ENCODE data around the gene ACAP2.

The ACAP2 gene

DNA sequence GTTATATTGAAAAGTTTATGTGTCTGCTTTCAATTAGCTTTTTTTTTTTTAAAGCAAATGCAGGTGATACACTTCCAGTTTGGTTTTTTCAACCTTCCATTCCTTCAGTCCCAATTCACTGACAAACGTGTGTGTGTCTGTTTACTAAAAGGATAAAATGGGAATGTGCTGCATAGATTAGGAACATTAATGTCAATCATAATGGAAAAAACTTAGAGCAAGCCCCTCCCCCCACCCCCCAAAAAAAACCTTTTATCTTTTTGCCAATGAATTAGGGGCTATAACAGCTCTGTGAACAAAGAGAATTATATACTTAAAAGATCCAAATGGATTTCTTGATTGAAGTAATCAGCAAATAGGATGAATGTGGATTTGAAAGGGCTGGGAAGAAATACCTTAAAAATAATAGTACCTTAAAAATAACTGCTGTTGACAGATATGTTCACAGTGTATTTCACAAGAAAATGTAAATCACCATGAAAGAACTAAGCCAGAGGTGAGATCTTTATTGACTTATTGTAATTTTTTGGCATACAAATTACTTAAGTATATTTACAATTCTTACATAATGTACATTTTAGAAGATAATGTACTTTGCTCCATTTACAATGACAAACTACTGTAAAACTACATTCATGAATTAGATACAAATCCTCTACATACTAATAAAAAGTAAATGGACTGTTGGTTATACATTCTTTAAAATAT, 168.4 kb downstream of the ACAP2 start:
- H3K9ac ChIP-seq = no peak overlapping the region
- no peak for TF ChIP-seq CTCF (IDR thresholded peaks at IDR 0.05)
- H3K9me3 ChIP-seq (ENCODE audit: control insufficient read depth, low read length) = no peaks in the 10 kb centered on the region
- H3K4me1 ChIP-seq = peaks cover 9% of the 10 kb centered on the region
- no peak overlapping the region for H3K4me2 ChIP-seq (ENCODE audit: low read length)
- H3K79me2 ChIP-seq = peaks cover 6% of the 10 kb centered on the region
- H2AFZ ChIP-seq = no peak overlapping the region
- H3K27me3 ChIP-seq (ENCODE audit: control insufficient read depth, insufficient read depth, low read length) = no peaks in the 10 kb centered on the region
- no peak overlapping the region for H3K27ac ChIP-seq
- H3K36me3 ChIP-seq (ENCODE audit: control insufficient read depth, insufficient read depth, low read length) = no peaks in the 10 kb centered on the region
- no peak overlapping the region for H3K4me3 ChIP-seq (ENCODE audit: low read depth, low read length)

GRCh38 chr3:195271410-195272243, 171.2 kb downstream of the ACAP2 start:
- Histone ChIP-seq H3K27ac (peak overlapping the region; percentile 67), H3K27me3 (ENCODE audit: control insufficient read depth, insufficient read depth, low read length) (no peaks in the 10 kb centered on the region), H3K79me2 (peaks cover 16% of the 10 kb centered on the region), H3K9ac (no peak overlapping the region), H3K4me3 (ENCODE audit: low read depth, low read length) (peak overlapping the region; percentile 63), H2AFZ (peak overlapping the region; percentile 98), H3K9me3 (ENCODE audit: control insufficient read depth, low read length) (no peaks in the 10 kb centered on the region), H3K36me3 (ENCODE audit: control insufficient read depth, insufficient read depth, low read length) (no peaks in the 10 kb centered on the region), H3K4me2 (ENCODE audit: low read length) (peak overlapping the region; percentile 90), H3K4me1 (peaks cover 9% of the 10 kb centered on the region)
- TF ChIP-seq CTCF (IDR thresholded peaks at IDR 0.05) = peak; percentile 96

DNA sequence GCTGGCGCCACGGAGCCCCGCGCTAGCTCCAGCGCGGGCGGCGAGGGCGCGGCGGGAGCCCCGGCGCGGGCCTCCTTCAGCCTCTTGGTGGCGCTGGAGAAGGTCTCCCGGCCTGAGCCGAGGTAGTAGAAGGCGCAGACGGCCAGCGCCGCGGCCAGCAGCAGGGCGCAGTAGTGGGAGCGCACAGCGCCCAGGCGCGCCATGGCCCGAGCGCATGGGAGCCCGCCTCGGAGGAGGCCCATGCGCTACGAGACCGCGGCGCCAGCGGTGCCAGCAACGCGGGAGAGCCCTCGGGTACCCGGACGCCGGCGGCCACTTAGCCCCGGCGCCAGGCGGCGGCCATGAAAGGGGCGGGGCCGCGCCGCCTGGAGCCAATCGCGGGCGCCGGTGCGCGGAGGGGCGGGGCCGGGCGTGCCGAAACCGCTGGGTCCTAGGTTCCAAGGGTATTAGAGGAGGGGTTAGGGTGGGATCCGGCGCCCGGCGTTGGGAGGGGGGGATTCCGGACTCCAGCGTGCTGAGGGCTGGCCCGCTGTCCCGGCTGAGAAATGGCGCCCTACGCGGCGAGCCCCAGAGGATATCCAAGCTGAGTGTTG, 171.9 kb downstream of the ACAP2 start, which contains the start of gene XXYLT1:
Gene XXYLT1, minus strand, starts transcription at position 343 of the 593 bp plus-strand sequence. Its CDS starts 101 bp downstream, at position 242.
- no peaks in the 10 kb centered on the region for H3K9me3 ChIP-seq (ENCODE audit: control insufficient read depth, low read length)
- H3K27me3 ChIP-seq (ENCODE audit: control insufficient read depth, insufficient read depth, low read length) = no peaks in the 10 kb centered on the region
- H3K9ac ChIP-seq = peak within 1 kb of the TSS; percentile 39
- H3K4me1 ChIP-seq = peaks cover 9% of the 10 kb centered on the region
- H2AFZ ChIP-seq = peak within 1 kb of the TSS; percentile 98
- TF ChIP-seq CTCF (IDR thresholded peaks at IDR 0.05) = peak; percentile 26
- H3K27ac ChIP-seq = peak within 1 kb of the TSS; percentile 67
- H3K4me3 ChIP-seq (ENCODE audit: low read depth, low read length) = peak within 1 kb of the TSS; percentile 63
- H3K36me3 ChIP-seq (ENCODE audit: control insufficient read depth, insufficient read depth, low read length) = no peaks in the 10 kb centered on the region
- H3K4me2 ChIP-seq (ENCODE audit: low read length) = peak within 1 kb of the TSS; percentile 90
- H3K79me2 ChIP-seq = peaks cover 16% of the 10 kb centered on the region

- H3K27me3 ChIP-seq (ENCODE audit: control insufficient read depth, insufficient read depth, low read length) = no peaks in the 10 kb centered on the region
- peak overlapping the region; percentile 98 for H2AFZ ChIP-seq
- peaks cover 16% of the 10 kb centered on the region for H3K79me2 ChIP-seq
- peak overlapping the region; percentile 67 for H3K27ac ChIP-seq
- no peak for TF ChIP-seq CTCF (IDR thresholded peaks at IDR 0.05)
- H3K4me1 ChIP-seq = peaks cover 9% of the 10 kb centered on the region
- no peaks in the 10 kb centered on the region for H3K9me3 ChIP-seq (ENCODE audit: control insufficient read depth, low read length)
- H3K36me3 ChIP-seq (ENCODE audit: control insufficient read depth, insufficient read depth, low read length) = no peaks in the 10 kb centered on the region
- peak overlapping the region; percentile 63 for H3K4me3 ChIP-seq (ENCODE audit: low read depth, low read length)
- H3K9ac ChIP-seq = peak overlapping the region; percentile 39
- H3K4me2 ChIP-seq (ENCODE audit: low read length) = peak overlapping the region; percentile 90
Measured at GRCh38 chr3:195270079-195270816, 172.6 kb downstream of the ACAP2 start.
